HTERT RPE-1 (cell line): ENCODE measurements around the gene COMMD8.
"Not testable (repeated sequence)": the region's sequence is repeated elsewhere in the genome, so short reads cannot be mapped to it uniquely, and the experiment has no call there.

Experiments
- in situ Hi-C: fragments of 300-500 bp; cut with MboI; formaldehyde crosslinking; loops from 4 replicates; pipeline ENCODE4 v1.14.3; 2020; ENCODE audit warnings: low sequenced_read_pairs

Gene COMMD8

DNA sequence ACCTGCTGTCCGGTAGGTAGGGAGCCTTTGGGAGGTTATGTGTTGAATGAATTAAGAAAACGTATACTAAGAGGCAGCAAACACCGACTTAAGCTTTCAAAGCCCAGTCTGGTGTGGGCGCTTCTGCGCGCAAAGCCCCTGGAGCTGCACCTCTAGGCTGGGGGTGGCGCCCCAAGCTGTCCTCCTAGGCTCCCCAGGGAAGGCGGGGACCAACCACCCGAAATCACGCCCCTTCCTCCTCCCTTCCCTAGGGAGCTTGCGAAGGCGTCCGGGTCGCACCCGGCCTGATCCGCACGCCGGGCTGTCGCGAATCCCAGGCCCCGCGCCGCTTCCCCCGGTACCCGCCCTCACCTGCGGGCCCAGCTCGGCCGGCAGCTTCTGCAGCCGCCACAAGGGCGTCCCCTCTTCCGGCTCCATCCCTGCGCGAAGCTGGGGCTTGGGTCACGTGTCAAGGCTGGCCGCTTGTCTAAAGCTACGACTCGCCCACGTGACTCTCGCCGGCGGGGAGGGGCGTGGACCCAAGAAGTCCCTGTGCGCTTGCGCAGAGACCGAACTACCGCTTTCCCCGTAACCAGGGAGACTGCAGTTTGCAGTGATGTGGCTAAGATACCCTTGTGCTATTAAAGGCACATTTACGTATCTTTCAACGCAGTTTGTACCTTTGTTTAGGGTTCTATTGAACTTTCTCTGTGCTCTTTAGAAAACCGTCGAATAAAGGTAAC, at the start of gene COMMD8:
TSS of gene COMMD8 (minus strand) at position 468 of the 722 bp plus-strand sequence. CDS start at position 417, 51 bp downstream.
- in situ Hi-C loops: no loop called here

GRCh38 chr4:47510506-47511143, 47.1 kb upstream of the COMMD8 start:
- in situ Hi-C loops: no loop called here

DNA sequence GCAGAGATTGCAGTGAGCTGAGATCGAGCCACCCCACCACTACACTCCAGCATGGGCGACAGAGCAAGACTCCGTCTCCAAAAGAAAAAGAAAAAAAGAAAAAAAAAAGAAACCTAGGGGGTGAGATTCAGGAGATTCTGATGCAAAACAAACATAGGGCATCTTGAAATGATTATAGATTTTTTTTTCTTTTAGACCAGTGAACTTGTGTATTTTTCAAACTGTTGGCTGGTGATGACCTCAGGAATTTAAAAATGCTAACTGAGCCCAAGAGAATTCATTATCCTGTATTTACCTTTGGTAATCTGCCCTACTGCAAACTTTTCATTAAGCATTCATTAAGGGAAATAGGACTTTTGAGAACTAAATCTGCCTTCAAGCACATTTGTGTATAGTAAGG, 42.2 kb upstream of the COMMD8 start:
- in situ Hi-C loops: no loop called here

DNA sequence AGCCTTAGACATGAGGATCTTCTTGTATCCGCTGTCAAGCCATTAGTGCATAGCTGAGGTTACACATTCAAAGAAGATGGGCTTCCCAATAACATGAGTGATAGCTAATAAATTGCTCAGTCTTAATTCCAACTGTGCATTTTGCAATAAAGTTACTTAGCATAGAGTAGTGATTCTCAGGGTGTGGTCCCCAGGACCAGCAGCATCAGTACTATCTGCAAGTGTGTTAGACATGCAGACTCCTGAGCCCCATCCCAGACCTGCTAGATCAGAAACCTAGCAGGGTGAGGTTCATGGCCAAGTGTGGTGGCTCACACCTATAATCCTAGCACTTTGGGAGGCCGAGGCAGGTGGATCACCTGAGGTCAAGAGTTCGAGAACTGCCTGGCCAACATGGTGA, 41.6 kb upstream of the COMMD8 start:
- in situ Hi-C loops: no loop called here

DNA sequence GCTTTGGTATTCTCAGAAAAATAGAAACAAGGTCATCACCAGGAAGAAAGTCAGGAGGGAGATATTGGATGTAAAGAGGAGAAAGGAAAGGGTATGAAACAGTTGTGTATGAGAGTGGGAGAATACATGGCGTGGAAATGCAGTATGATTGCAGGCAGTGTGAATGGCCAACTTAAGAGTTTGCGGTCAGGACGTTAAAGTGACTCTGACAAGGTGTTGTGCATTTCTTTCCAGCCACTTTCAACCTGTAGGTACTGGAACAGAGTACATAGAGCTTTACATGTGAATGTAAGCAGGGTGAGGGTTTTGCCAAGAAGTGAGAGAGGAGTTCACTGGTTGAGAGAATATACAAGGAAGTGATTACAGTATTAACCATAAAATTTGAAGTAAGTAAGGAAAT, 37.3 kb upstream of the COMMD8 start:
- in situ Hi-C loops: no loop called here

DNA sequence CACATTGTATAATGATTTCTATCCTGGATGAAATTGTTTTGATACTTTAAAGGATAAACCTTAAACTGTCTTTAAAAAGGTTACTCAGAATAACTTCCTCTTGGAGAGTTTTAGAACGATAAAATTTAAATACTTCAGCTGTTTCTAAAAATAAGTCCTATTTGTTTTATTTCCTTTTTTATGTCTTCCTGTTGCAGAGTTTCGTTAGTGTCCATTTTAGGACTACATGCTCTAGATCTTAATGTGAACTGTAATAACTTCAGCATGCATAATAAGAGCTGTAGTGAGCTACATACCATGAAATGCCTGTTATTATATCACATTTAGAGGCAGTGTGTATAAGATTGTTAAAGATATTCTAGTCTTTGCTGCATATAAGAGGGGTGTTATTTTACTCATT, 36.2 kb upstream of the COMMD8 start:
- in situ Hi-C loops: no loop called here

DNA sequence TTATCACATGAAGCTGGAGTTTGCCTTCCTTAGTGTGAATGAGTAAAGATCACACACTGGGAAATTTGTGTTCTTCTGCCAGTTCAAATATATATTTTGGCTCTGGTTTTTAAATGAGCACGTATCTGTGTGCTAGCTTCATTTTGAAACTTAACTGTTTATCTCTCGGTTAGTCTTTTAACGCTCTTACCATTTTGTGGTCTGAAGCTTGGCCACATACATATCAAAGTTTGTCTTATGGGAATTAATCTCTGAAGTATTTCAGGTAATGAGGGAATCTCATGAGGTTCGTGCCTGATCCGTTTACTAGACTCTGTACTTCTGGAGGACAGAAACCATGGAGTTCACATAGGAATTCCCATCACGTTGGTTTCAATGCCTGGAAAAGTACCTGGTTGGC, 35.4 kb upstream of the COMMD8 start:
- in situ Hi-C loops: no loop called here

DNA sequence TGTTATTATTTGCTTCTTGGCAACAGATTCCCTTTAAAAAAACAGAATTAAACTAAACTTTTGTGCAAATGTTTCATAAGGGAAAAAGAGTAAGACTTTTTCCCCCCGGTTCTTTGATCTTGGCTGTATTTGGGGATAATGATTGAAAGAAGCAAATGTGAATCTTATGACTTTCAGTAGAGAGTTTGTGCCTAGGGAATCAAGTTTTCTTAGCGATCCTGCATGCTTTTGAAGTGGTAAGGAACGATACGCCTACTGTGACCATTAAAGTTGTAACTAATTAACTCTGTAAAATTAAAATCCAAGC, 30.6 kb upstream of the COMMD8 start:
- in situ Hi-C loops: no loop called here

DNA sequence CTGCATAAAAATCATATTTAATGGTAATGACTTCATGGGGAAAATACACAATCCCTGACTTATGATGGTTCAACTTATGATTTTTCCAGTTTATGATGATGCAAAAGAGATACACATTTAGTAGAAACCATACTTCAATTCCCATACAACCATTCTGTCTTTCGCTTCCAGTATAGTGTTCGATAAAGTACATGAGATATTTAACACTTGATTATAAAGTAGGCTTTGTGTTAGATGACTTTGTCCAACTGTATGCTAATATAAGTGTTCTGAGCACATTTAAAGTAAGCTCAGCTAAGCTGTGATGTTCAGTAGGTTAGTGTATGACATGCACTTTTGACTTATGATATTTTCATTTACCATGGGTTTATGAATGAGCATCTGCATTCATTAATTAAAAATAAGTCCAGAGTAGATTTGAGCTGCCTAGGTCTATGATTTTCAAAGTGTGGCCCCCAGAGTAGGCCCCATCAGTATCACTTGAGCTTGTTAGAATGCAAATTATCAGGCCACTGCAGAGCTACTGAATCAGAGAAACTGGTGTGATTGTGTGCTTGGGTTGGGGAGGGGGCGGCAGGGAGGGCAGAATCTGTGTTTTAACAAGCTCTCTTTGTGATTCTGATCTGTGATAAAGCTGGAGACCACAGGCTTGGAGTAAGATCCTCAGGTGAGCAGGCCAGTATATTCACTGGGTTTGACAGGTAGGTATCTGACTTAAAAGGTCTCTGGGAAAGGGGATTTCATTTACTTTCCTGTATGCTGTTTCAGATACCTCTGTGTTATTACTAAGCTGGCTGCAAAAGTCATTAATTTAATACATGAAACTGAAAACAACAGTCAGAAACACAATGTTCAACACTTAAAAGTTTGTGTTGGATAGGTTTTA, 30.0 kb upstream of the COMMD8 start:
- in situ Hi-C loops: no loop called here

DNA sequence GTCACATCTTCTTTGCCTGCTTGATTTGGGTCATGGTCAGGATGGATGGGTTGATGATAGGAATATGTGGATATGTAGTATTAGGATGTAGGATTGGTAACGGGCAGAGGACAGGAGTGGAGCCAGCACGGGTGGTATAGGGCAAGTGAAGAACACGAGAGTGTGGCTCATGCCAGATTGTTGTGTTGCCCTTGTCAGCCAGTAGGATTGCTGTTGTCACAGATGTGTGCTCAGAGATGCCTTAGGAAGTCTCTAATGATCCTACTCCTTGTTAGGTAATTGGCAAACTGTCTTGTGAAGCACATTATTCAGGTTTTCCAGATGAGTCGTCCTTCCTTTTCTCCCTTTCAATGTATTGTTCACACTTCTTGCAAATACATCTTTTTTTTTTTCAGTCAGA, 27.0 kb upstream of the COMMD8 start:
- in situ Hi-C loops: no loop called here

GRCh38 chr4:47488706-47489105, 25.2 kb upstream of the COMMD8 start:
- in situ Hi-C loops: no loop called here

GRCh38 chr4:47486727-47487126, 23.2 kb upstream of the COMMD8 start:
- in situ Hi-C loops: not testable (repeated sequence)

GRCh38 chr4:47486231-47486673, 22.8 kb upstream of the COMMD8 start:
- in situ Hi-C loops: no loop called here

GRCh38 chr4:47485768-47486167, 22.3 kb upstream of the COMMD8 start:
- in situ Hi-C loops: no loop called here

DNA sequence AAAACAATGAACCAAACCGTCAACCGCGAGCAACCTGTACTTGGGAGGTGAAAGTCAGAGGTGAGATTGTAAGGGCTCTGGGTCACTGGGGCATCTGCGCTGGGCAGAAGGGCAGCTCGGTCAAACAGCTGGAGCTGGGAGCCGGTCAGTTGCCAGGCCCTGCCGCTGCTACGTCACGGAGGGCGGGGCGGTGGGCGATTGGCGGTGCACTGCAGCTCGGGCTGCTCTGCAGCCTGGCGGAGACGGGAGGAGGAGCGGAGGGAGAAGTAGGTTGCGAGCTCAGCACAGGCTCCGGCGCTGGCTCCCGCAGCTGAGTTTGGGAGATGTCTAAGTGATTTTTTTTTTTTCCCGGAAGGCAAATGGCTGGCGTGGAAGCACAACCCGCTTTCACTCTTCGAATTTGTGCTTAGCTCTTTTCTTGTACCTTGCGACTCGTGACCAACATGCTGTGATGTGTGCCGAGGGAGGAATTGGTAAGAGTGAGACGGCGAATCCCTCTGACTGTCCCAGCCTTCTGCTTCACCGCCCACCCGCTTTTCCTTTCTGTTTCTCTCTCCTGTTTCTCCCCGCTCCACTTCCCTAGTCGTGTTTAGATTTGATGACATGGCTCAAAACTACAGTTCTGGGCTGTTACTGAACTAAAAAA, 21.7 kb upstream of the COMMD8 start, which contains the start of gene ATP10D:
TSS of gene ATP10D (plus strand) at position 229 of the 646 bp plus-strand sequence. CDS start 27,266 bp downstream, outside the sequence.
- in situ Hi-C loops: no loop called here

- in situ Hi-C loops: no loop called here
Observed at GRCh38 chr4:47484168-47484567, 20.7 kb upstream of the COMMD8 start.

- in situ Hi-C loops: no loop called here
Observed at GRCh38 chr4:47483745-47484144, 20.2 kb upstream of the COMMD8 start.

DNA sequence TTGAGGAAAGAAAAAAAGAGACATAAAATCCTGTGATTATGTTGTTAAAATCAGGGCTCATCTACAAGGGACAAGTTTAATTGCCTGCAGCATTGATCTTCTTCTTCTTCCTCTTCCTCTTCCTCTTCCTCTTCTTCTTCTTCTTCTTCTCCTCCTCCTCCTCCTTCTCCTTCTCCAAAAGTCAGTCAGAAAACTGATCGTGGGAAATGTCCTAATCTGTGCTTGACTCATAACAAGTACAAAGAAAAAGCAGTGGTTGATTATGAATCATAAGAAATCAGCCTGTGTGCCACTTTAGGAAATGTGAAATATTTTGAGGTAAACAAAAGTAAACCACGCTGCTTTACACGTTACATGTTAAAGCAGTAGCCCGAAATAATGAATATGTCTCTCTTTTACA, 18.8 kb upstream of the COMMD8 start:
- in situ Hi-C loops: no loop called here

- in situ Hi-C loops: no loop called here
Observed at GRCh38 chr4:47478804-47479203, 15.3 kb upstream of the COMMD8 start.

DNA sequence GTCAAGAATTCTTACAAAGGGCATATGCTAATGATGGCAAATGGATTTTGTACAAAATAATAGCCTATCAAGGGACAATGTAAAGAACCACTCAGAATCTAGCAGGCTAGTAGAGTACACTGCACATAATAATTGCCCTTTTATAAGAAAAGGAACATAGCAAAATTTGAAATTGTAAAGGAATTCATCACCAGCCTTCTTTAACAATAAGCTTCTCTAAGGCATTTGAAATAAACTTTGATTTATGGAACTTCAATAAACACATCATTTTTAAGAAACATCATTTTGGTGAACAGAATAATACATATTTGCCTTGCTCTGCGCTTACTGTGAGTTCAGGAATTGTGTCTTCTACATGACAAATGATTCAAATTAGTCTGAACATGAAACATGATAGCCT, 11.9 kb upstream of the COMMD8 start:
- in situ Hi-C loops: no loop called here

DNA sequence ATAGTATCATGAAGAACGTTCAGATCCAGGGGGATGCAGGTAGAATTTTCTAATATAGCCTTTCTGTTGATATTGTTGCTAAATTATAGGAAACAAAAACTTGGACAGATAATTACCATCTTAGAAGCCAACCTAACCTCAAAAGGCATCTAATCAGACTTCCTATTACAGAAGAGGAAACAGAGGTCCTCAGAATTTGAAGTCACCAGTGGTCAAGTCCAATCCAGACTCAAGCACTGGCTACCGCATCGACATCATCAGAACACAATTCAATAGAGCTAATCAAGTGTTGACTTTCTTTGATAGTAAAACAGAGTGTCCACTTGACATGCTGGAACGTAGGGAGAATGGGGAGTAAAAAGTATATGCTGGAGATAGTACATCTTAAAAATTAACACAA, 11.3 kb upstream of the COMMD8 start:
- in situ Hi-C loops: no loop called here
